PC-3 (cell line): ENCODE results near the gene LEPR. TPM values are rescaled to one million over a fixed set of nuclear protein-coding genes. Genes with fewer than 3 reads are reported as not detected.
"Not testable (repeated sequence)": the region's sequence is repeated elsewhere in the genome, so short reads cannot be mapped to it uniquely, and the experiment has no call there.

Source experiments
- ATAC-seq: fragments of 200-7000 bp; cut with Tn5 transposase; 2 replicates; pipeline ENCODE4 v1.9.1; 2020; ENCODE audit warnings: mild to moderate bottlenecking, moderate library complexity
- BruUV-seq: library from RNA; stranded (reverse); fragments of 400-500 nt; replicated peaks from 2 replicates; lab custom pipeline; 2021; lab: Mats Ljungman, UMichigan
- CTCF ChIA-PET: fragments of 300-600 bp; sonication (Branson Sonifier 250); formaldehyde crosslinking; loops from one replicate; lab custom pipeline; 2022; ENCODE audit warnings: antibody characterized with exemption; lab: Charles Lee
- POLR2A ChIA-PET: fragments of 300-600 bp; sonication (Branson Sonifier 250); formaldehyde crosslinking; loops from one replicate; lab custom pipeline; 2022; ENCODE audit warnings: antibody characterized with exemption; ENCODE audit not compliant: unreplicated experiment; lab: Charles Lee
- DNase-seq: peaks from one replicate; pipeline ENCODE4 v3.0.0-alpha.2; 2015
- H2AFZ ChIP-seq: fragments of 300-600 bp; sonication (generic); 2 replicates; pipeline ENCODE4 v1.6.0; 2016; ENCODE audit warnings: antibody characterized with exemption, low read length
- H3F3A ChIP-seq: fragments of 300-600 bp; sonication (generic); one replicate; pipeline ENCODE4 v1.6.0; 2017; ENCODE audit warnings: antibody characterized with exemption, low read length, control low read depth, mild to moderate bottlenecking; ENCODE audit not compliant: unreplicated experiment
- H3K27ac ChIP-seq: fragments of 300-600 bp; sonication (generic); 2 replicates; pipeline ENCODE4 v1.5.1; 2016; ENCODE audit warnings: mild to moderate bottlenecking, low read length
- H3K27me3 ChIP-seq: fragments of 300-600 bp; sonication (generic); 2 replicates; pipeline ENCODE4 v1.6.1; 2016; ENCODE audit warnings: low read length, mixed read lengths
- H3K36me3 ChIP-seq: fragments of 300-600 bp; sonication (generic); 2 replicates; pipeline ENCODE4 v1.6.1; 2016; ENCODE audit warnings: low read depth, mixed run types, low read length, mixed read lengths
- H3K4me1 ChIP-seq: fragments of 300-600 bp; sonication (generic); 2 replicates; pipeline ENCODE4 v1.5.1; 2016; ENCODE audit warnings: low read length; ENCODE audit not compliant: insufficient read depth
- H3K4me2 ChIP-seq: fragments of 300-600 bp; sonication (generic); 2 replicates; pipeline ENCODE4 v1.6.0; 2016; ENCODE audit warnings: low read length
- H3K4me3 ChIP-seq: fragments of 300-600 bp; sonication (generic); 2 replicates; pipeline ENCODE4 v1.5.1; 2016; ENCODE audit warnings: mild to moderate bottlenecking, low read length, mixed read lengths
- H3K79me2 ChIP-seq: fragments of 300-600 bp; sonication (generic); 2 replicates; pipeline ENCODE4 v1.6.1; 2017; ENCODE audit warnings: low read length, mixed read lengths
- H3K9ac ChIP-seq: fragments of 300-600 bp; sonication (generic); 2 replicates; pipeline ENCODE4 v1.6.0; 2016; ENCODE audit warnings: mild to moderate bottlenecking, low read length
- H3K9me2 ChIP-seq: fragments of 300-600 bp; sonication (generic); replicated peaks from 2 replicates; pipeline ENCODE4 v1.6.1; 2016; ENCODE audit warnings: mixed run types, low read length, mixed read lengths
- H3K9me3 ChIP-seq: fragments of 300-600 bp; sonication (generic); 2 replicates; pipeline ENCODE4 v1.6.1; 2016; ENCODE audit warnings: low read length, mixed read lengths
- H4K20me1 ChIP-seq: fragments of 300-600 bp; sonication (generic); 2 replicates; pipeline ENCODE4 v1.6.1; 2016; ENCODE audit warnings: low read length, mixed read lengths
- EZH2 ChIP-seq: fragments of 300-600 bp; sonication (generic); IDR thresholded peaks from one replicate; pipeline ENCODE4 v1.6.1; 2017; ENCODE audit warnings: antibody characterized with exemption, mild to moderate bottlenecking, low read length; ENCODE audit not compliant: unreplicated experiment
- EZH2phosphoT487 ChIP-seq: fragments of 300-600 bp; sonication (generic); IDR thresholded peaks from 2 replicates; pipeline ENCODE4 v1.6.1; 2018; ENCODE audit warnings: mild to moderate bottlenecking, antibody characterized with exemption, low read length, borderline replicate concordance
- intact Hi-C: fragments of 100-400 bp; cut with micrococcal nuclease; formaldehyde crosslinking; loops from 2 replicates; pipeline ENCODE4 v1.9.0; 2023
- total RNA-seq: library from RNA; depleted of rRNA; stranded (reverse); fragments of >200 nt; gene quantifications from 2 replicates; pipeline ENCODE4 v1.2.3, GENCODE V29; 2014
- TF ChIP-seq, protein P1 (sequence below): fragments of 300-600 bp; sonication (generic); conservative IDR thresholded peaks from 2 replicates; pipeline ENCODE4 v1.5.1; 2017; ENCODE audit warnings: antibody characterized with exemption, low read depth, mild to moderate bottlenecking, low read length

Gene LEPR
- total RNA-seq, 1 experiment from 2014 or later = not detected

- ChIA-PET CTCF (interaction anchor here (0.6 to 1.0 kb wide), 6 partner anchors 10 to 213 kb away, joined by 3 to 13 read pairs (median 7); no protein-coding TSS in a partner anchor), POLR2A (no interaction called here)
- Histone ChIP-seq H2AFZ (no peak overlapping the region), H4K20me1 (no peaks in the 10 kb centered on the region), H3K4me2 (no peak overlapping the region), H3K27me3 (peaks cover 5% of the 10 kb centered on the region; the same call in 1 of the 2 replicates), H3K36me3 (no peaks in the 10 kb centered on the region), H3K4me1 (no peaks in the 10 kb centered on the region), H3K9me2 (no peaks in the 10 kb centered on the region), H3K4me3 (no peak overlapping the region), H3K9ac (no peak overlapping the region), H3F3A (no peaks in the 10 kb centered on the region), H3K27ac (no peak overlapping the region), H3K9me3 (no peaks in the 10 kb centered on the region), H3K79me2 (no peaks in the 10 kb centered on the region)
- intact Hi-C loops = no loop called here
- DNase-seq (peak; percentile 21), ATAC-seq (peak; percentile 49; the same call in 1 of the 2 replicates)
- TF ChIP-seq EZH2 = no peak
- TF ChIP-seq, protein P1, sequence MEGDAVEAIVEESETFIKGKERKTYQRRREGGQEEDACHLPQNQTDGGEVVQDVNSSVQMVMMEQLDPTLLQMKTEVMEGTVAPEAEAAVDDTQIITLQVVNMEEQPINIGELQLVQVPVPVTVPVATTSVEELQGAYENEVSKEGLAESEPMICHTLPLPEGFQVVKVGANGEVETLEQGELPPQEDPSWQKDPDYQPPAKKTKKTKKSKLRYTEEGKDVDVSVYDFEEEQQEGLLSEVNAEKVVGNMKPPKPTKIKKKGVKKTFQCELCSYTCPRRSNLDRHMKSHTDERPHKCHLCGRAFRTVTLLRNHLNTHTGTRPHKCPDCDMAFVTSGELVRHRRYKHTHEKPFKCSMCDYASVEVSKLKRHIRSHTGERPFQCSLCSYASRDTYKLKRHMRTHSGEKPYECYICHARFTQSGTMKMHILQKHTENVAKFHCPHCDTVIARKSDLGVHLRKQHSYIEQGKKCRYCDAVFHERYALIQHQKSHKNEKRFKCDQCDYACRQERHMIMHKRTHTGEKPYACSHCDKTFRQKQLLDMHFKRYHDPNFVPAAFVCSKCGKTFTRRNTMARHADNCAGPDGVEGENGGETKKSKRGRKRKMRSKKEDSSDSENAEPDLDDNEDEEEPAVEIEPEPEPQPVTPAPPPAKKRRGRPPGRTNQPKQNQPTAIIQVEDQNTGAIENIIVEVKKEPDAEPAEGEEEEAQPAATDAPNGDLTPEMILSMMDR = peak; percentile 47
- BruUV-seq = no TSS peak
These were observed 28.9 kb downstream of the LEPR start for GRCh38 chr1:65449214-65449823.

GRCh38 chr1:65455678-65456077 is 35.2 kb downstream of the LEPR start:
- H3K4me3 ChIP-seq, H3K79me2 ChIP-seq, H3K9me2 ChIP-seq, H3F3A ChIP-seq, CTCF ChIA-PET, H4K20me1 ChIP-seq, H3K36me3 ChIP-seq, DNase-seq, H3K9me3 ChIP-seq, H3K27me3 ChIP-seq, H3K4me1 ChIP-seq, H3K27ac ChIP-seq, H3K4me2 ChIP-seq, H3K9ac ChIP-seq, H2AFZ ChIP-seq, POLR2A ChIA-PET, ATAC-seq, BruUV-seq: not testable (repeated sequence)
- intact Hi-C loops = loop anchor here (5.0 kb wide), 2 partner anchors 218 to 393 kb away; no protein-coding TSS in a partner anchor

DNA sequence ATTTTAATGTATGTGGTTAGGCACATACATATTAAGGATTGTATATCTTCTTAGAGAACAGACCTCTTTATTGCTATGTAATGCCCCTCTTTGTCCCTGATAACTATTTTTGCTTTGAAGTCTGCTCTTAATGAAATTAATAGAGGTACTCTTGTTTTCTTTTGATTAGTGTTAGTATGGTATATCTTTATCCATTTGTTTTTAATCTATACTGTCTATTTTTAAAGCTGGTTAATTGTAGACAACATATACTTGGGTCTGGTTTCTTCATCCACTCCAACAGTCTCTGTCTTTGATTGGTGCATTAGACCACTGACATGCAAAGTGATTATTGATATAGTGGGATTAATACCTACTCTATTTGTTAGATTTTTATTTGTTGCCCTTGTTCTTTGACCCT is 36.0 kb downstream of the LEPR start:
- H3K27me3 ChIP-seq = no peaks in the 10 kb centered on the region
- DNase-seq = no peak
- intact Hi-C loops = loop anchor here (5.0 kb wide), 2 partner anchors 219 to 394 kb away; no protein-coding TSS in a partner anchor
- CTCF ChIA-PET = no interaction called here
- no peak for ATAC-seq
- POLR2A ChIA-PET = no interaction called here
- H3K9ac ChIP-seq = no peak overlapping the region
- H3K27ac ChIP-seq = no peak overlapping the region
- no peaks in the 10 kb centered on the region for H3K79me2 ChIP-seq
- H3K36me3 ChIP-seq = no peaks in the 10 kb centered on the region
- no peaks in the 10 kb centered on the region for H3K9me2 ChIP-seq
- no peak overlapping the region for H2AFZ ChIP-seq
- no peak overlapping the region for H3K4me2 ChIP-seq
- H3K9me3 ChIP-seq = no peaks in the 10 kb centered on the region
- TF ChIP-seq EZH2phosphoT487 = no peak
- TF ChIP-seq EZH2 = no peak
- TF ChIP-seq, protein P1 = no peak
- H3F3A ChIP-seq = no peaks in the 10 kb centered on the region
- no peak overlapping the region for H3K4me3 ChIP-seq
- H4K20me1 ChIP-seq = no peaks in the 10 kb centered on the region
- no peaks in the 10 kb centered on the region for H3K4me1 ChIP-seq
- BruUV-seq = no TSS peak
